Activated CD4-positive, alpha-beta T cell treated with anti-CD3 and anti-CD28 coated beads for 4 hours (primary cell): ENCODE results near the gene KAZN.

ENCODE experiments used
- DNase-seq, 2 donors: peaks; one replicate each; pipeline ENCODE4 v3.0.0-alpha.2; 2020

Gene KAZN

DNA sequence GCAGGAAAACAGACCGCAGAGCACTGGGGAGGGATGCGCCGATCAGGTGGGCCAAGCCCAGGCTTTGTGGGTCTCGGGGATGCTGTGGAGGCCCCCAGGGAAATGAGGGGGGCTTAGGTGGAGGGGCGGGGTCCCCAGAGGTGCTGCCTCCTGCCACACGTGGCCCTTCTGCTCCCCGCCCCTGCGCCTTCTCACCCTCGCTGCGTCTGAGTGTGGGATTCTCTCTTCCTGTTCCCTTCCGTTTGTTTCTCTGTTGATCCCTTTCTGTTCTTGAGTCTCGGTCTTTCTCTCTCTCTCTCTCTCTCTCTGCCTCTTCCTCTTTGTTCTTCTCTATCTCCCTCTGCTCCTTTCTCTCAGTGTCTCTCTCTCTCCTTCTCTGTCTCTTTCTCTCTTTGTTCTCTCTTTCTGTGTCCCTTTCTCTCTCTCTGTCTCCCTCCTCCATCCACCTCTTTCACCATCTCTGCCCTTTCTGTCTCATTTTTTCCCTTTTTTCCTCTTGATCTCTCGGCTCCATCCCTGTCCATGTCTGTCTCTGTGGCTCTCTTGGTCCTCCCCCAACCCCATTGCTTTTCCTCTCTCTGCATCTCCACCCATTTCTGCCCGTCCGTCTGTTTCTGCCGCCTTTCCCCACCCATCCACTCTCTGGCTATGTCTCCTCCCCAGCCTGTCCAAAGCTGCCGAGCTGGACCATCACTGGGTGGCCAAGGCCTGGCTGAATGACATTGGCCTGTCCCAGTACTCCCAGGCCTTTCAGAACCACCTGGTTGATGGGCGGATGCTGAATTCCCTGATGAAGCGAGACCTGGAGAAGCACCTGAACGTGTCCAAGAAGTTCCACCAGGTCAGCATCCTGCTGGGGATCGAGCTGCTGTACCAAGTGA, 502.6 kb downstream of the KAZN start:
- DNase-seq = no peak

DNA sequence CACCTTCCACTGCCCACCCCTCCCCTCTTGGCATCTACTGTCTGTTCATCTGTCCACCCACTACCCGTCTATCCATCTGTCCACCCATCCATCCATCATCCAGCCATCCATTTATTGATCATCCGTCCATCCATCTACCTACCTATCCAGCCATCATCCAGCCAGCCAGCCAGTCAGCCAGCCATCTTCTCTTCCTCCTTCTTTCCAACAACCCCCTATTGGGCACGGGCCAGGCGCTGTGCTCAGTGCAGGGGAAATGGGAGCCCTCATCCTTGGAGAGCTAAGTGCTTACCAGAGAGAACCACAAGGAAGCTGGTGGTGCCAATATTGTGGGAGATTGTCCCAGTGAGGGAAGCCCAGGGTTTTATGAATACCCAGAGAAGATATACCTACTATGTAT, 503.3 kb downstream of the KAZN start:
- no peak for DNase-seq

DNA sequence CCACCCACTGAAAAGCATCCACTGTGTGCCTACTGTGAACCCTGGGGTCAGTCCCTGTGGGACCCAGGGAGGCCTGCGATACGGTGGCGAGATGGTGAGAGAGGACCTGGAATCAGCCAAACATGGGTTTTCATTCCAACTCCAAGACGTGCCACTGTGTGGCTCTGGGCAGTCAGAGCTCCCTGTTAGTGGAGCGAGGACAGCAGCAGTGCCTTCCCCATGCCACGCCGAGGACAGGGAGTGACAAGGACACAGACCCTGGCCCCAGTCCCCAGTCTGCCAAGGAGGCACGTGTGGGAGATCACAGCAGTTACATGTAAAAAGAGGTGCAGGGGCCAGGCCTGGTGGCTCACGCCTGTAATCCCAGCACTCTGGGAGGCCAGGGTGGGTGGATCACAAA, 504.2 kb downstream of the KAZN start:
- DNase-seq = no peak

DNA sequence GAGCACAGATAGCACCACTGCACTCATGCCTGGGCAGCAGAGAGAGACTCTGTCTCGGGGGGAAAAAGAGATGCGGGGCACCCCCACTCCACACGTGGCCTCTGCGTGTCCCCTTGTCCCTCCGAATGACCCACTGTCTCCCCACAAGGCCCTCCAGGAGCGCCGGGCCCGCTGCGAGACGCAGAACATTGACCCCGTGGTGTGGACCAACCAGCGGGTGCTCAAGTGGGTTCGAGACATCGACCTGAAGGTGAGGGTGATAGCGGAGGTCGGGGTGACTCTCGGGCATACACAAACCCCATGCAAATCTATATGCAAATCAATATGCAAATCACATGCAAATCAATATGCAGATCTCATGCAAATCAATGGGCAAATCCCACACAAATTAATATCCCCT, 504.7 kb downstream of the KAZN start:
- DNase-seq = no peak

DNA sequence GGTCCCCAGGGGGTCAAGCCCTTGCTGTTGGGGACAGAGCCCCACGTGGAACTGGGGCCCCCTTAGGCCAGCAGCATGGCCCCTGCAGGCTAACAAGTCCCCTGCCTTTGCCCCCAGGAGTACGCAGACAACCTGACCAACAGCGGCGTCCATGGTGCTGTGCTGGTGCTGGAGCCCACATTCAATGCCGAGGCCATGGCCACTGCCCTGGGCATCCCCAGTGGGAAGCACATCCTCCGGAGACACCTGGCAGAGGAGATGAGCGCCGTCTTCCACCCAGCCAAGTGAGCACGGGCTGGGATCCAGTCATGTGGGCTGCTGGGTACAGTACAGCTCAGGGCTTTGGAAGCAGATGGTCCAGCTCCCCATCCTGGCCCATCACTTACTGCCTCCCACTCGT, 505.4 kb downstream of the KAZN start:
- no peak for DNase-seq

DNA sequence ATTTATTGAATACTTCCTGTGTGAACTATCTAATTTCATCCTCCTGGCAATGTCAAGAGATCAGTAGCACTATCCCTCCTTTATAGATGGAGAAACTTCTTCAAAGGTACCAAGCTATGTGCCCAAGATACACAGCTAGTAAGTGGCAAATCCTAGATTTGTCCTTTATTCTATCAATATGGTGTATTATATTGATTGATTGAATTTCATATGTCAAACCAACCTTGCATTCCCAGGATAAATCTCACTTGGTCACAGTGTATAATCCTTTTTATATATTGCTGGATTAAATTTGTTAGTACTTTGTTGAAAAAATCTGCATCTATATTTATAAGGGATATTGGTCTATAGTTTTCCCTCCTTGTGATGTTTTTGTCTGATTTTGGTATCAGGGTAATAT, 506.3 kb downstream of the KAZN start:
- no peak for DNase-seq

DNA sequence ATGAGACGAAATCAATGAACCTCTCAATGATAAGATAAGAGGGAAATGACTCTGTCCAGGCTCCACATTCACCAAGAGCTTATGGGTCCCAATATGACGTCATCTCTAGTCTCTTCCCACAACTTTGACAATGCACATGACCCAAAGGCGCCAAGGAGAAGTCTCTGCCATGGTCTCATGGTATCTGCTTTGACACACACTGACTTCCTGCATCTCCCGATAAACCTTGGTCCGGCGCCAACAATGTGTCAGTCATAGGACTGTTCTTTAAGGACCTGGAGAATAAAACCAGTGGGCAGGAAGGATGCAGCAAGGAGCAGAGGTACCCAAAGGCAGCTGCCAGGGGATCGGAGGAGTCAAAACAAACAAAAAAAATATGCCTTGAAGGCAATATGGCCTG, 508.1 kb downstream of the KAZN start:
- DNase-seq = no peak

DNA sequence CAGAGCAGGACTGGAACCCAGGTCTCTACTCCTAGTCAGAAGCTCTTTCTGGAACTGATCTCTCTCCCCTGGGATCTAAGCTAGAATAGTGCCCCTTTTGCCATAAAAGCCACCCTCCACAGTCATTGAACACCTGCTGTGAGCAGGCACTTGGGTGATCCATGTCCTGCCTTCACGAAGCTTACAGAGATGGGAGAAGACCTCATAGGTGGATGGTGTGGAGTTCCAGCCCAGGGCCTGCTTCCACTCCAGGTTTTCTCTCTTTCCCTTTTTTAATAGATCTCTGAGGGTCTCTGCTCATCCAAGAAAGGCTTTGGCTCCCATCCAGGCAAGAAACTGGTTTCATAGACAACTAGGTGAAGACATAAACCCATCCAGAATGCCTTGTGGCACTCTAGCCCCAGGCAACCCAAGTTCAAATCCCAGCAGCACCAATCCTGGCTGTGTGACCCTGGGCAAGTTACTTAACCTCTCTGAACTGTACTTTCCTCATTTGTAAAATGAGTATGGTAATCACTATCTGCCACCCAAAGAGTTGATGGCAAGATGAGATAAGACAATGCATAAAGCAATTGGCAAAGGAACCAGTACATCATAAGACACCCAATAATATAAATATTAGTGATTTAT, 508.7 kb downstream of the KAZN start:
- no peak for DNase-seq

DNA sequence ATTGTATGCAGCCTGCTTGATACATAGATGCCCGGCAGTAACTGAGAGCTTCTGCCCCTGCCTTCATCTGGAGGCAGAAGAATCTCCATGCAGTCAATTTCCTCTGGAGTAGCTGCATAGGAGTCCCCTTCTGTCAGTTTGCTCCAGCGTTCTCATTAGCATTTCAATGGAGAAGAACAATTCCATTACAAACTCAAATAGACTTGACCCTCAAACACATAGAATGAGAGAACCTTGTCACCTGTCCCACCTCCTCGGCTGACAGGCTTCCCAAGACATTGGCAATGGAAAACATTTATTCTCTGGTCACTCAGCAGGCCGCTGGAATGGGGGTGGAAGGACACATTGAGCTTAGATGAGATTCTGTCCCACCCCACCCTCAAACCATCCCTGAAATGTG, 509.4 kb downstream of the KAZN start:
- no peak for DNase-seq

DNA sequence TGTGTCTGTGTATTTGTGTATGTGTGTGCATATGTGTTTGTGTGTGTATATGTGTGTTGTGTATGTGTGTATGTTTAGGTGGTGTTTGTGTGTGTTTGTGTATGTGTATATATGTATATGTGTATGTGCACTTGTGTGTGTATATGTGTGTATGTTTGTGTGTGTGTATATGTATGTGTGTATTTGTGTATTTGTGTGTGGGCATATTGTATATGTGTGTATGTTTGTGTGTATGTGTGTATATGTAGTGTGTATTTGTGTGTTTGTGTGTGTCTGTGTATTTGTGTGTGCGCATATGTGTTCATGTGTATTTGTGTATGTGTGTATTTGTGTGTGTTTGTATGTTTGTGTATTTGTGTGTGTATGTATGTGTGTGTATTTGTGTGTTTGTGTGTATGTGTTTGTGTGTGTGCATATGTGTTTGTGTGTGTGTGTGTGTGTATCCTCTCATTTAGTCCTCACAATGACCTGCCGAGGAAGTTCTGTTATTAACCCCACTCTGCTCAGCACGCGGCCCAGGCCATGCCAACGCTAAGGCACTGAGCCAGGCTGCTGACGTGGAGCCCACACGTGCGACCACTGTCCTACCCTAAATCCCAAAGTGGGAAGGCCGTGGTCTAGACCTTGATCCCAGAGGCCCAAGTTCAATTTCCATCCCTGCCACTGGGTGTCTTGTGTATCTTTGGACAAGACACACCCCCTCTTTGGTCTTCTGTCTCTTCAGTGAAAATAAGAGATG, 511.8 kb downstream of the KAZN start:
- no peak for DNase-seq

DNA sequence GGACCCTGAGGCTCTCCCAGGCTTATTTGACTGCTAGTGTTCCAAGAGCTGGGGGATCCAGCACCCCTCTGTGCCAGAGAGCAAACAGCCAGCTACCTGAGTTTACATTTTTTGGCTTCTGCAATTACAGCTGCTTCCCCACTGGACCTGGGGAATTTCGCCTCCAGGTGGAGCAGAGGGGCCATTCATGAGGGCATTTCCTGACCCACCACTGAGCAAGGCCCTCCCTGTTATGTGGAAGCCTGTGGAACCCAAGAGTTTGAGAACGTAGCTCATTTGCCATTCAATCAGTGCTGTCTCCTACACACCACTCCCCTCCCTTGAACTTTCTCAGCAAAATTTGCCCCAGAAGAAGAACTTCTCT, 512.4 kb downstream of the KAZN start:
- no peak for DNase-seq

DNA sequence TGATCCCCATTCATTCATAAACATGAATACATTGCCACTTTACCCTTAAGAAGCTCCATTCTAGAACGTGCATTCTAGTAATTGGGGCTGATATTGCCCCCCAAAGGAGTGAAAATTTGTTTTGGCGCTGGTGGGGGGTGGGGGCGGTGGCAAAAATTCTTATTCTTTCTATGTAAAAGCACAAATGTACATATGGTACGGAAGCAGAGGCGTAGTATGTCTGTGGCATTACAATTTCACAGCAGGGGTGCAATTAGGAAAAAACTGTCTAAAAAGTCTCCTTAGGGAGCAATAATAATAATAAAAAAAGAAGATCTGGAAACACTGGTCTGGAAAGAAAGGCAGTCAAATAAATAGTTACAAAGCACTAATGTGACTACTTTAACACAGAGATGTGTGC, 514.7 kb downstream of the KAZN start:
- no peak for DNase-seq

DNA sequence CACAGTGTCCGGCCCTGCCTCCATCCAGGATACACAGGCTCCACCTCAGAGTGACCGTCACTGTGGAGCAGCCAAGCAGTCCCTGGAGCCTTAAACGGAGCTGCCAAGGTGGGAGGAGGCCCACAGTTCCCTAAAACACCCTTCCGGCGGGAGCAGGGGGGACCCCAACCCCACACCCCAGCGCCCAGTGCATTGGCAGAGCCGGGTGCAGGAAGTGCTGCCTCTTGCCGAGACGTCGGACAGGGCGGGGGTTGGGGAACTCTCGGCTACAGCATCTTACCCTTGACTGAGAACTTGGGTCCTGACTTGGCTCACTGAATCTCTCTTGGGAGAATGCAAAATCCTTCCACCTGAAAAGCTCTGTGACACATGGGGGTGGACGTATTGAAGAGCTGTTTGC, 516.4 kb downstream of the KAZN start:
- DNase-seq = no peak

DNA sequence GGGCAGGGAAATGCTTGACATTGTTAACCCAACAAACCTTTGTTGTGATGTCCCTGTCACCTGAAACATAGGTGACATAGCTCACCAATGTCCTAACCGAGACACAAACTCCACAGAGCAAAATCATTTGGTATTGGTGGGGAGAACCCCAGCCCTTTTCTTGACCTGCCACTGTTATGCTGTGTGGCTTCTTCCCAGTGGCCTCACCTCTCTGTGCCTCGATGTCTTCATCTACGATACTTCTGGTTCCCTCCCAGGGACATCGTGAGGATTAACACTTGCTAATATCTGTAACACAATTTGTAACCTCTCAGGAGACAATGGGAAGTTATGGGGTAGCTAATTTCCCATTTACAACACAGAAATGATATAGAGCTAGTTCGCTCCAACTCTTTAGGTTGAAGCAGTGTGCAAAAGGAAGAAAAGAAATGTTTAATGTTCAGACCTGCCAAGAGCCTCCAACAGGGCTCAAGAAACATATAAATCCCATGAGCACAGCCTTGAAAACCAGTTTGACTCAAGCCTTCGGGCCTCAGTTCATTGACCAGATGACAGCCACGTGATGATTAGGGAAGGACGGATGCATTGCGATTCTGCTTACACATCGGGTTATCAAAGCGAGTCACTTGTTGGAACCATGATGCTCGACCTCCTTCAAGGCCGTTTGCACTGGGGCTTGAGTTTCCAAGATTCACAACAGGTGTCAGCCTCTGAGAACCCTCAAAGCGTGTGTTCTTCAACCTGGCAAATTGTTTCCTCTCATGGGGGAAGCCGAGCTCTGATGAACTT, 517.3 kb downstream of the KAZN start:
- DNase-seq = no peak

DNA sequence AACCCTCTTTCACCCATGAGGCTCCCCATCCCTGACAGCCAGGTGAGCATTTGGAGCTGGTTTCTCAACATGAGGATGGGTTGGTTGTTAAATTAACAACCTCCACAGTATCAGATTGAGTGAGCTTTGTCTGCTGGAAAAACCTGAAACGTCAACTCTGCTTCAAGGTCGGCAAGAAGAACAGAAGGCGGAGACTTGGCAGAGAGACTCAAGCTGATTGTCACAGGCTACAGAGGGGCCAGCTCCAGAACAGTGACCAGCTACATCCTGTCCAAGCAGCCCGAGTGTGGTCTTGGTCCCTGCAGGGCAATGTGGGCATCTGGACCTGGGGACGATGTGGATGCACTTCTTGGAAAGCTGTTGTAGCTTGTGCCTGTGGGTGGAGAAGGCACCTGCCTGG, 518.5 kb downstream of the KAZN start:
- DNase-seq = no peak

DNA sequence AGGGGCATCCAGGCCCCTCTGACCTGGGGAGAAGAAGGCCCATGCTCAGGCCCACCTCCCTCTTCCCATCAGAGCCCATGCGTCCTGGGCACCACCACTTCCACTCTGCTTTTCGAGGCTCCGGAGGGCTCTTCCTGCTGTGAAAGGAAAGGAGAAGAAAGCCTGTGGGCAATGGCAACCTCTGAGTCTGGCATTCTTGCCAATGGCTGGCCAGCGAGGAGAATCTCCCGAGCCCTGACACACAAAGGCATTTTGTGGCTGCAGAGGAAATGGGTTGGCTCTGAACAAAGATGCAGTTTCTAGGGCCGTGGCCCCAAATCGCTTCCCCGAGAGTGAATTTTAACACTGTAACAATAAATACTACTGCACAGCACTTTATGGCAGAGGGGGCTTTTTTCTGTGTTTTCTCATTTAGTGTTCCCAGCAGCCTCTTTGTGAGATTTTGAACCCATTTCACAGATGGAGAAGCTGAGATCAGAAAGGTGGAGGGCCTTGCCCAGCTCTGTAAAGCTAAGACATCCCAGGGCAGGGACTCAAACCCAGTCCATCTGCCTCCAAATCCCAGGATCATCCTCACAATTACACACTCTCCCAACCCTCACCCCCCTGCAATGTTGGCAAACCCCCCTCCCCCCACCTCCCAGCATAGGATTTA, 519.3 kb downstream of the KAZN start:
- DNase-seq = no peak

DNA sequence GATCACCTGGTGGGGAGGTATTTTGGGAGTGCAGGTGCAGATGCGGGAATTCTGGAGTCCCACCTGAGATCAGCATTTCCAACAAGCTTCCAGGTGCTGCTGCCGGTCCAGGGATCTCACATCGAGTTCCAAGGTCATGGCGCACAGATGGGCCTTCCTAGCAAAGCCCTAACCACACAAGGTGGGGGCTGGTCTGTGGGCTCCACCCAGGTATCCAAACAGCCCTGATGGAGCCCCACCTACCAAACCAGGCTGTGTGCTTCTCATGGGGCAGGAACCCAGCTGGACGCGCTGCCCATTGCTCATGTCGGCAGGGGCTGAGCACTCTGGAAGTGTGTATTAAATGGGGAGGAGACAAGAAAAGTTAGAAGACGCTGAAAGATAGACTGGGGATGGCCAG, 520.1 kb downstream of the KAZN start:
- no peak for DNase-seq

DNA sequence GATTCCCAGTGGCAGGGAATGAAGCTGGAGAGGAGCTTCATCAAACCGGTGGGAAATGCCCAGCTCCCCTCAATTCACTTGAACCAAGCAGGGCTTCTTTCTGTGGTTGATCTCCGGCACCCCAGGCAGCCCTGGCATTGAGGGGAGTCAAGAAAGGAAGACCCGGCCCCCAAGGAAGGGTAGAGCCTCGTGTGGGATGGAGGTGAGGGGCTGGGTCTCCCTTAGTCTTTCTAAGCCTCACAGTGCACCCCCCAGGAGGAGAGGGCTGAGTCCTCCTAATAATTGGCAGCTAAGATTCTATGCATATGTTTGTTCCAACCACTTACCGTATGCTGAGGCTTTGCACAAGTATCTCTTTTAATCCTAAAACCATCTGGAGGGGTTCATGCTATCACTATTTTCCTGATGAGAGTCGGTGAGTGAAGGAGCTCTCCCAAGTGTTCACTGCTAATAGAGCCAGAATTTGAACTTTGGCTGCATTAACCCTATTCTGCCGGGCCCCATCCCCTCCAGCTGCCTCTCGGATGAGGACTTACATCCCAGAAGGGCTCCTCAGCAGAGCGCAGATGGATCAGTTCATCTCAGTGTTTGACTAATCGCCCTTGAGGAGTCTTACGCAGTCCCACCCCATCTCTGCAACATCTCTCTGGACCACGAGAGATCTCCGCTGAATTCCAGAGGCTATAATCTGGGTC, 521.9 kb downstream of the KAZN start:
- DNase-seq = no peak

DNA sequence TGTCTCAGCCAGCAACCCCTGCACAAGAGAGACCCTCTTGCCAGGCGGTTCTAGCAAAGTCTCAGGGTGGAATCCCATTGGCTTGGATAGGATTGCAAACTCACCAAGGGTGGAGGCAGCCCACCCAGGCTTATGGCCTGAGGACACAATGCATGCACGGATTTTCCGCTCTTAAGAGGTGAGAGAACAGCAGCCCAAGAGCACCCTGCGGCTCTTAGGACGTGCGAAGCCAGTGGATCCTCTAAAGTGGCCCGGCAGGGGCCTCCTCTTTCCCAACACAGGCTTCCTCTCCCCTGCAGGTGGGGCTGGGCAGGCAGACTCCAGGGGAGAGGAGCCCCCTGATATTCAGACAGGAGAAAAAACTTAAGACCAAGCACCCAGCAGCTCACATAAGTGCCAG, 523.8 kb downstream of the KAZN start:
- no peak for DNase-seq

DNA sequence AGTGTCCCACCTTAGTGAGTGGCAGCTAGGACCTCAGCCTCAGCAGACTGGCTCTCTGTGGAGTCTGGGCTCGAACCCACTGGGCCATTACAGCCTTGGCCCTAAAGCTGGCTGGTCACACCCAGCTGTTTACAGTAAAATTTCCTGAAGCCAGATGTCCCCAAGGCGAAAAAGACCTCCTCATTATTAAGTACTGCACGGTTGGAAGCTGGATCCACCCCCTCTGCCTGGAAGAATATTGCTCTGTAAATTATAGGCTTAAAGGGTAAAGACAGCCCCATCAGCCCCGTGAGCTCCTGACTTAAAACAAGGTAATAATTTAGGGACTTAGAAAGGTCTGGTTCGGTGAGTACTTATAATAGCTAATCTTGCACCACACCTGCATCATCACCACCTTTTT, 524.8 kb downstream of the KAZN start:
- DNase-seq = no peak

DNA sequence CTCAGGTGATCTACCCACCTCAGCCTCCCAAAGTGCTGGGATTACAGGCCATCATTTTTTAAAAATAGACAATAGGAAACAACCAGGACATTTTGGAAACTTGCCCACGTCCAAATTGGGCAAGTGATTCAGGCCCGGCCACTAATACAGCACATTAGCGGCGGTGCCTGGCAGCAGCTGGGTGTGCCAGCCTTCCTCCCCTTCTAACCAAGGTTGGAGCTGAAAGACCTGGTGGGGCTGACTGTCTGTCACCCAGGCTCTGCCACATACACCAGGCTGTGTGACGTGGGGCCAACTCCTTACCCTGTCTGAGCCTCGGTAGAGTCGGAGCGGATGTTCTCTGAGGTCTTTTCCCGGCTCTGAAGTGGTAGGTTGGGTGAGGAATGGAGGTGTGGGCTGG, 525.4 kb downstream of the KAZN start:
- DNase-seq = no peak
